KMS-11 (cell line): ENCODE measurements around the gene ERI3.

Source experiments
- H2AFZ ChIP-seq: fragments of 200-600 bp; sonication (generic); 2 replicates; pipeline ENCODE4 v1.6.1; 2016; ENCODE audit warnings: antibody characterized with exemption, mixed run types, low read depth
- H3K27ac ChIP-seq: fragments of 200-600 bp; sonication (generic); 2 replicates; pipeline ENCODE4 v1.6.1; 2016; ENCODE audit warnings: mild to moderate bottlenecking, mixed run types
- H3K27me3 ChIP-seq: fragments of 200-600 bp; sonication (generic); 2 replicates; pipeline ENCODE4 v1.6.1; 2017; ENCODE audit warnings: mild to moderate bottlenecking, low read depth, mixed run types, moderate library complexity; ENCODE audit not compliant: insufficient read depth
- H3K36me3 ChIP-seq: fragments of 200-600 bp; sonication (generic); 2 replicates; pipeline ENCODE4 v1.6.1; 2017; ENCODE audit warnings: mild to moderate bottlenecking, mixed run types; ENCODE audit not compliant: insufficient read depth
- H3K4me1 ChIP-seq: fragments of 200-600 bp; sonication (generic); 2 replicates; pipeline ENCODE4 v1.6.1; 2016; ENCODE audit warnings: mild to moderate bottlenecking, low read depth, mixed run types; ENCODE audit not compliant: poor library complexity, severe bottlenecking
- H3K4me2 ChIP-seq: fragments of 200-600 bp; sonication (generic); 2 replicates; pipeline ENCODE4 v1.7.0; 2016; ENCODE audit warnings: mild to moderate bottlenecking, mixed run types
- H3K4me3 ChIP-seq: fragments of 200-600 bp; sonication (generic); IDR thresholded peaks from 2 replicates; pipeline ENCODE4 v1.6.1; 2017; ENCODE audit warnings: low read depth, low read length, mixed read lengths; ENCODE audit not compliant: insufficient read depth
- H3K79me2 ChIP-seq: fragments of 200-600 bp; sonication (generic); 2 replicates; pipeline ENCODE4 v1.6.1; 2016; ENCODE audit warnings: low read depth, mixed run types; ENCODE audit not compliant: insufficient read depth
- H3K9ac ChIP-seq: fragments of 200-600 bp; sonication (generic); 2 replicates; pipeline ENCODE4 v1.6.1; 2016; ENCODE audit warnings: mild to moderate bottlenecking, mixed run types
- H4K20me1 ChIP-seq: fragments of 200-600 bp; sonication (generic); 2 replicates; pipeline ENCODE4 v1.6.1; 2016; ENCODE audit warnings: mild to moderate bottlenecking, mixed run types; ENCODE audit not compliant: insufficient read depth
- TF ChIP-seq, protein P1 (sequence below): fragments of 200-600 bp; sonication (generic); conservative IDR thresholded peaks from 2 replicates; pipeline ENCODE4 v1.6.1; 2017; ENCODE audit warnings: low read depth, mild to moderate bottlenecking, antibody characterized with exemption, low read length, moderate library complexity, mixed read lengths

ERI3 gene

DNA sequence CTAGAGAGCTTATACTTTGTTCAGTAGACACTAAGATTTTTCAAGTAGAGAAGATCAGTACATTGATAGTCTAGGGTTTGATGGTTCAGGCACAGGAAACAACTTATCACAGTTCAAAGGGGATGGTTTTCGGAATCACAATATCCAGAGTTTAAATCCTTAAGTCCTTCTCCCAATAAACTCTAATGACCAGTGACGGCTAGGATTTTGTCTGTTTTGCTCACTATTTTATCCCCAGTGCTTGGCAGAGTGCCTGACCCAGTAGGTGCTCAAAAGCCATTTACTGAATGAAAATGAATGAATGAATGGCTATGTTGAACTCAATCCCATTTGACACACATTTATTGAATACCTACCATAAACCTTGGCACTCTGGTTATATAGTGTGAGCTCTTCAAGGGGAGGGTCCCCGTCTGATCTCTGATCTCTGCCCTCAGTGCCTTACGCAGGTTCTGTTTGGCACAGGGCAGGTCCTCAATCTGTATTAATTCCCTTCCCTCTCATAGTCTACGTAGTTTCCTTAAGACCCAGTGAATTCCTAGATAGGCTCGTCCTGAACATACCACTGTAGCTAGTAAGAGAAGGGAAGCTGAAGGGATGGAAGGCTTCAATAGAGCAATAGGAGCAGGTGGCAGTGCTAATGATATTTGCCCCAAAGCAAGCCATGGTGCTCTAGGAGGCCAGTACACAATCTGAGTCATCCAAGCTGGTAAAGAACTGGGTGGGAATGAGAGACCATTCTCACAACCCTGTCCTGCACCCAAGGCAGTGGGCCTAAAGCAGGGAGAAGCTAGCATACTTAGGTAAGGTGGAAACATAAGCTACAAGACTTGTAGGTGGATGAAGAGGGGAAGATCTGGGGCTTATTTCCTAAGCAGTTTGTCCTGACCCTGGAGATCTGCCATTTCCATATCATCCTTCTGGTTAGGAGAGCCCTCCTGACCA is 88.4 kb downstream of the ERI3 start:
- no peak overlapping the region for H3K4me2 ChIP-seq
- TF ChIP-seq, protein P1, sequence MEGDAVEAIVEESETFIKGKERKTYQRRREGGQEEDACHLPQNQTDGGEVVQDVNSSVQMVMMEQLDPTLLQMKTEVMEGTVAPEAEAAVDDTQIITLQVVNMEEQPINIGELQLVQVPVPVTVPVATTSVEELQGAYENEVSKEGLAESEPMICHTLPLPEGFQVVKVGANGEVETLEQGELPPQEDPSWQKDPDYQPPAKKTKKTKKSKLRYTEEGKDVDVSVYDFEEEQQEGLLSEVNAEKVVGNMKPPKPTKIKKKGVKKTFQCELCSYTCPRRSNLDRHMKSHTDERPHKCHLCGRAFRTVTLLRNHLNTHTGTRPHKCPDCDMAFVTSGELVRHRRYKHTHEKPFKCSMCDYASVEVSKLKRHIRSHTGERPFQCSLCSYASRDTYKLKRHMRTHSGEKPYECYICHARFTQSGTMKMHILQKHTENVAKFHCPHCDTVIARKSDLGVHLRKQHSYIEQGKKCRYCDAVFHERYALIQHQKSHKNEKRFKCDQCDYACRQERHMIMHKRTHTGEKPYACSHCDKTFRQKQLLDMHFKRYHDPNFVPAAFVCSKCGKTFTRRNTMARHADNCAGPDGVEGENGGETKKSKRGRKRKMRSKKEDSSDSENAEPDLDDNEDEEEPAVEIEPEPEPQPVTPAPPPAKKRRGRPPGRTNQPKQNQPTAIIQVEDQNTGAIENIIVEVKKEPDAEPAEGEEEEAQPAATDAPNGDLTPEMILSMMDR = no peak
- H3K36me3 ChIP-seq = no peaks in the 10 kb centered on the region
- no peaks in the 10 kb centered on the region for H3K79me2 ChIP-seq
- H4K20me1 ChIP-seq = no peaks in the 10 kb centered on the region
- no peak overlapping the region for H2AFZ ChIP-seq
- no peaks in the 10 kb centered on the region for H3K27me3 ChIP-seq
- no peak overlapping the region for H3K9ac ChIP-seq
- H3K27ac ChIP-seq = no peak overlapping the region
- H3K4me1 ChIP-seq = peaks cover 4% of the 10 kb centered on the region
- H3K4me3 ChIP-seq = no peak overlapping the region

DNA sequence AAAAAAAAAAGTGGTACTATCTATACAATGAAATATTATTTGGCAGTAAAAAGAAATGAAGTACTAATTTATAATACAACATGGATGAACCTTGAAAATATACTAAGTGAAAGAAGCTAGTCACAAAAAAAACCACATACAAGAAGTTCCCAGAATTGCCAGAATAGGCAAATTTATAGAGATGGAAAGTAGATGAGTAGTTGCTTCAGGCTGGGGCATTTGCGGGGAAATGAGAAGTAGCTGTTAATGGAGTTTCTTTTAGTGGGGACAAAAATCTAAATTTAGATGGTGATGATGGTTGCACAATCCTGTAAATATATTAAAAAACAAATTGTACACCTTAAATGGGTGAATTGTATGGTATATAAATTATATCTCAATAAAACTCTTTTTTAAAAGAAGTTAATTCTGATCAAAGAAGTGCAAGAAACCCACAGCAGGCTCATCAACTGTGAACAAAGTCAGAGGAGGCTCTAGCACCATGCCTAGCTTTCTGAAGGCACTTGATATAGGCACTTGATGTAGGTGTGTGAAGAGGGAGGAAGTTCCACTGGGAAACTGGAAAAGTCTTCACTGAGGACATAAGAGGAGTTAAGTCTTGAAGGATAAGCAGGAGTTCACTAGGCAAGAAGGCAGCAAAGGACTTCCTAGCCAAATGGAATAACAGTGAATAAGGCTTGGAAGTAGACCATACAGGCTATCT is 89.2 kb downstream of the ERI3 start:
- TF ChIP-seq, protein P1 = no peak
- no peak overlapping the region for H3K9ac ChIP-seq
- no peak overlapping the region for H3K27ac ChIP-seq
- peaks cover 4% of the 10 kb centered on the region for H3K4me1 ChIP-seq
- H2AFZ ChIP-seq = no peak overlapping the region
- no peak overlapping the region for H3K4me3 ChIP-seq
- no peaks in the 10 kb centered on the region for H3K79me2 ChIP-seq
- no peaks in the 10 kb centered on the region for H4K20me1 ChIP-seq
- no peaks in the 10 kb centered on the region for H3K36me3 ChIP-seq
- H3K4me2 ChIP-seq = no peak overlapping the region
- H3K27me3 ChIP-seq = no peaks in the 10 kb centered on the region

DNA sequence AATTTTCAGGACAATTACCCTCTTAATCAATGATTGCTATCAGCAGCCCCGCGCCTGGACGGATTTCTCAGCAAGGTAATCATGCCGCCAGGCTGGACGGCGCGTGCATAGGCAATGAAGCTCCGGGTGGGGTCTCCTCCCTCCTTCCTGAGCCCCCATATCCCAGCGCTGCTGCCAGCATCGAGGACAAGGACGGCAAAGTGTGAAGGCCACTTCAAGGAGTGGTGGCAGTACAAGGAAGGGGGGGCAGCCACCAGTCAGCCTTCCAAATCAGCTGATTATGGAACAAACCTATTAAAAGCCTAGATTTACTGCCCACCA is 90.6 kb downstream of the ERI3 start:
- H3K9ac ChIP-seq = no peak overlapping the region
- TF ChIP-seq, protein P1 = no peak
- no peak overlapping the region for H3K27ac ChIP-seq
- no peaks in the 10 kb centered on the region for H3K79me2 ChIP-seq
- H3K4me2 ChIP-seq = no peak overlapping the region
- no peak overlapping the region for H3K4me3 ChIP-seq
- no peaks in the 10 kb centered on the region for H3K36me3 ChIP-seq
- peaks cover 4% of the 10 kb centered on the region for H3K4me1 ChIP-seq
- H3K27me3 ChIP-seq = no peaks in the 10 kb centered on the region
- no peaks in the 10 kb centered on the region for H4K20me1 ChIP-seq
- no peak overlapping the region for H2AFZ ChIP-seq

DNA sequence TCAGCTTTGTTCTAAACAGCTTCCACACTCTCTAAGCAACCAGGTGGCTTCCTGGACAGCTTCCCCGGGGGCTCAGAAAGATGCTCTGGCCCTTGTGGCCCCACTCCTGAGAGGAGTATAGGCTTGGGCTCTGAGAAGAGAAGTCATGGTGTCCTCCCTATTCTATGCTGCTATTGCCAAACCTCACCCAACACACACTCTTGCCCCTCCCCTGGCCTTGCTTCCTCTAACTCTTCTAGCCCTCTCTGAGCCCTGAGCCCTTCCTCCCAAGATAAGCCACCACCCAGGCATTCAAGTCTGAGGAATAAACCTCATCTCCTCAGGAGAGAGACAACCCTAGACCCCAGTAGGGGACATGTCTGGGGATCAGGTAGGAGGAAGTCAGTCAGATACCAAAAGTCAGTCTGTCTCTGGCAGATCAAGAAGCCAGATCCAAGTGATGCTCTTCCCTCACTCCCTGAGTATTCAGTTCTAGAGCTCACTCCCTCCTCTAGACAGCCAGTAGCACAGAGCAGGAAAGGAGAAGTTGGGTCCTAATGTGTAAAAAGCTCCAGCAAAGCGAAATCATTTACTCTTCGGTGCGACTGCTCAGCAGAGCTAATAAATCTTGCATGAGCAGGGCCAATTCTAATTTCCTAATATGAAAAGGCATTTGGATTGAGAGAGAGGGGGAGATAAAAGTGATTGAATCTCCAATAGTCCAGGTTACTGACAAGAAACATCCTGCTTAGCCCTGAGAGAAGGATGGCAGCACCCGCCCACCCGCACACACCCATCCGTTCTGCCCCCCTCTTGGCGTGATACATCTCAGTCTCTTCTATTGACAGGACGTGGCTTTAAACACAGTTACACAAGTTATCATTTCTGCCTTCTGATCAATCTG is 91.2 kb downstream of the ERI3 start:
- Histone ChIP-seq H2AFZ (no peak overlapping the region), H3K9ac (no peak overlapping the region), H3K4me2 (no peak overlapping the region), H3K4me3 (no peak overlapping the region), H3K36me3 (no peaks in the 10 kb centered on the region), H4K20me1 (no peaks in the 10 kb centered on the region), H3K79me2 (no peaks in the 10 kb centered on the region), H3K27ac (no peak overlapping the region), H3K27me3 (no peaks in the 10 kb centered on the region), H3K4me1 (peaks cover 4% of the 10 kb centered on the region)
- TF ChIP-seq, protein P1 = no peak
